ENCODE measurements around the gene JARID2. TPM values are rescaled to one million over a fixed set of nuclear protein-coding genes. Genes with fewer than 3 reads are reported as not detected.

Gene JARID2
- total RNA-seq, 6 experiments from 2014 or later, result 2.5 to 3.9 (median 3.0) TPM

- Histone ChIP-seq H3K4me1 (no peaks in the 10 kb centered on the region), H3K27me3 (no peaks in the 10 kb centered on the region), H3K4me3 (no peak overlapping the region), H3K9me3 (no peaks in the 10 kb centered on the region), H3K27ac (no peak overlapping the region), H3K36me3 (no peaks in the 10 kb centered on the region)
- 69% methylated on average over 1 of the region's 1 CpG for WGBS (ENCODE audit: insufficient coverage, low coverage, low lambda C conversion rate, missing lambda C conversion rate)
- no peak for TF ChIP-seq POLR2A (IDR thresholded peaks at IDR 0.05)
- TF ChIP-seq, protein P1, sequence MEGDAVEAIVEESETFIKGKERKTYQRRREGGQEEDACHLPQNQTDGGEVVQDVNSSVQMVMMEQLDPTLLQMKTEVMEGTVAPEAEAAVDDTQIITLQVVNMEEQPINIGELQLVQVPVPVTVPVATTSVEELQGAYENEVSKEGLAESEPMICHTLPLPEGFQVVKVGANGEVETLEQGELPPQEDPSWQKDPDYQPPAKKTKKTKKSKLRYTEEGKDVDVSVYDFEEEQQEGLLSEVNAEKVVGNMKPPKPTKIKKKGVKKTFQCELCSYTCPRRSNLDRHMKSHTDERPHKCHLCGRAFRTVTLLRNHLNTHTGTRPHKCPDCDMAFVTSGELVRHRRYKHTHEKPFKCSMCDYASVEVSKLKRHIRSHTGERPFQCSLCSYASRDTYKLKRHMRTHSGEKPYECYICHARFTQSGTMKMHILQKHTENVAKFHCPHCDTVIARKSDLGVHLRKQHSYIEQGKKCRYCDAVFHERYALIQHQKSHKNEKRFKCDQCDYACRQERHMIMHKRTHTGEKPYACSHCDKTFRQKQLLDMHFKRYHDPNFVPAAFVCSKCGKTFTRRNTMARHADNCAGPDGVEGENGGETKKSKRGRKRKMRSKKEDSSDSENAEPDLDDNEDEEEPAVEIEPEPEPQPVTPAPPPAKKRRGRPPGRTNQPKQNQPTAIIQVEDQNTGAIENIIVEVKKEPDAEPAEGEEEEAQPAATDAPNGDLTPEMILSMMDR (IDR thresholded peaks at IDR 0.05), result no peak
- intact Hi-C loops (cut with DNase I), result no loop called here
- ATAC-seq, result no peak
- DNase-seq, result no peak
These were observed 317.1 kb downstream of the JARID2 start for GRCh38 chr6:15562977-15563376.

- H3K27me3 ChIP-seq, result no peaks in the 10 kb centered on the region
- intact Hi-C loops (cut with DNase I), result no loop called here
- no peak for ATAC-seq
- TF ChIP-seq, protein P1 (IDR thresholded peaks at IDR 0.05), result no peak
- TF ChIP-seq POLR2A (IDR thresholded peaks at IDR 0.05), result no peak
- H3K27ac ChIP-seq, result no peak overlapping the region
- WGBS (ENCODE audit: insufficient coverage, low coverage, low lambda C conversion rate, missing lambda C conversion rate), result 72% methylated on average over 16 of the region's 17 CpGs
- H3K36me3 ChIP-seq, result no peaks in the 10 kb centered on the region
- no peaks in the 10 kb centered on the region for H3K9me3 ChIP-seq
- no peaks in the 10 kb centered on the region for H3K4me1 ChIP-seq
- no peak overlapping the region for H3K4me3 ChIP-seq
- DNase-seq, result no peak
These were observed 323.4 kb downstream of the JARID2 start for GRCh38 chr6:15569035-15569995.

DNA sequence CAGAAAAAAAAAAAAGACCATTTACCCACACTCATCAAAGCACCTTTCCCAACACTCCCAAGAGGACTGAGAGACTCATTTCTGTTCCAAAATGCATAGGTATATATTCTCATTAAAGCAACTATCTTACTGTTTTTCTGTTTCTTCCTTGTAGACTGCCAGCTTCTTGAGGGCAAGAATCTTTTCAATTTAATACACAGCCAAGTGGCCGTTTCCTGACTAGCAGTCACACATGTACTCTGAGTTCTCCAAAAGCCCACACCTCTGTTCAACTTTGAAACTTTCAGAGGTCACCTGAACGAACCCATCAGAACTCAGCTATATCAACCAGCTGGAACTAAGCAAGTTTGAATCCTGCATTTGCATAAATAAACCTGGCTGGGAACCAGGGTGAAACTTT is 324.3 kb downstream of the JARID2 start:
- no peak for DNase-seq
- Histone ChIP-seq H3K9me3 (no peaks in the 10 kb centered on the region), H3K4me3 (no peak overlapping the region), H3K36me3 (no peaks in the 10 kb centered on the region), H3K27me3 (no peaks in the 10 kb centered on the region), H3K27ac (no peak overlapping the region), H3K4me1 (no peaks in the 10 kb centered on the region)
- ATAC-seq, result no peak
- TF ChIP-seq, protein P1 (IDR thresholded peaks at IDR 0.05), result no peak
- TF ChIP-seq POLR2A (IDR thresholded peaks at IDR 0.05), result no peak
- intact Hi-C loops (cut with DNase I), result no loop called here
- 96% methylated on average over 2 of the region's 2 CpGs for WGBS (ENCODE audit: insufficient coverage, low coverage, low lambda C conversion rate, missing lambda C conversion rate)

Small RNA genes lying within 50 kb of the gene (small RNA-seq; reads per million reads assigned to genes)
- gene RF00001 (0 reads per million in 2 experiments), gene RNU6-522P (0 reads per million in 2 experiments), gene RNU6-645P (0 reads per million in 2 experiments)
